Upper lobe of right lung (tissue), 1 donor: ENCODE data around the gene ZNF101. TPM values are rescaled to one million over a fixed set of nuclear protein-coding genes. Genes with fewer than 3 reads are reported as not detected.
A peak's percentile ranks its signal among the peaks of the same experiment; 100 is the strongest.

Experiments used
- ATAC-seq: fragments of 200-7000 bp; cut with Tn5 transposase; one replicate; pipeline ENCODE4 v1.9.1; 2020; ENCODE audit warnings: mild to moderate bottlenecking, moderate library complexity
- DNase-seq: peaks from one replicate; pipeline ENCODE4 v3.0.0-alpha.2; 2020
- H3K27ac ChIP-seq: fragments of 200-600 bp; one replicate; pipeline ENCODE4 v1.8.0; 2022
- H3K27me3 ChIP-seq: fragments of 200-600 bp; one replicate; pipeline ENCODE4 v1.8.0; 2022; ENCODE audit warnings: mild to moderate bottlenecking
- H3K36me3 ChIP-seq: fragments of 200-600 bp; one replicate; pipeline ENCODE4 v1.8.0; 2022
- H3K4me1 ChIP-seq: fragments of 200-600 bp; one replicate; pipeline ENCODE4 v1.8.0; 2022
- H3K4me3 ChIP-seq: fragments of 200-600 bp; one replicate; pipeline ENCODE4 v1.8.0; 2022; ENCODE audit warnings: mild to moderate bottlenecking
- H3K9me3 ChIP-seq: fragments of 200-600 bp; one replicate; pipeline ENCODE4 v1.8.0; 2022
- CTCF ChIP-seq: fragments of 200-600 bp; IDR thresholded peaks from one replicate; pipeline ENCODE4 v1.8.0; 2022; ENCODE audit warnings: antibody characterized with exemption
- intact Hi-C: fragments of 100-400 bp; cut with DNase I; formaldehyde crosslinking; loops from one replicate; pipeline ENCODE4 v1.11.0; 2022
- total RNA-seq: library from RNA; stranded (reverse); fragmentation: NEBNext Ultra II Directional; extraction: Animal tissue kit (Norgen Biotek cat#: 25700); gene quantifications from one replicate; pipeline ENCODE4 v1.2.1, GENCODE V29; 2021
- donor health status: DM: no; HTN: yes; CAD: no; lungs with severe emphysema.

Gene ZNF101
- total RNA-seq, 1 donor from 2014 or later, result 11.1 TPM

- DNase-seq (no peak), ATAC-seq (no peak)
- H3K9me3 ChIP-seq, result peaks cover 71% of the 10 kb centered on the region
- intact Hi-C loops, result no loop called here
- no peak overlapping the region for H3K4me3 ChIP-seq
- no peak overlapping the region for H3K27ac ChIP-seq
- no peaks in the 10 kb centered on the region for H3K4me1 ChIP-seq
- no peak for TF ChIP-seq CTCF
- H3K36me3 ChIP-seq, result no peaks in the 10 kb centered on the region
- no peaks in the 10 kb centered on the region for H3K27me3 ChIP-seq
Measured at GRCh38 chr19:19721896-19722295, 53.3 kb downstream of the ZNF101 start.

GRCh38 chr19:19732579-19733501, 64.2 kb downstream of the ZNF101 start, which contains the start of gene ZNF14:
Gene ZNF14, minus strand, starts transcription at chr19:19733112. Its CDS starts 154 bp downstream, at chr19:19732958.
- Histone ChIP-seq H3K27ac (peak within 1 kb of the TSS; percentile 80), H3K4me3 (peak within 1 kb of the TSS; percentile 83), H3K4me1 (peaks cover 4% of the 10 kb centered on the region), H3K27me3 (no peaks in the 10 kb centered on the region), H3K9me3 (peaks cover 10% of the 10 kb centered on the region), H3K36me3 (no peaks in the 10 kb centered on the region)
- peak; percentile 94 for DNase-seq
- TF ChIP-seq CTCF, result peak; percentile 24
- intact Hi-C loops, result no loop called here
- ATAC-seq, result peak; percentile 100

Other genes with a start within 250 kb of the ZNF101 start
- gene TSSK6, start 153.3 kb upstream of the ZNF101 start, total RNA-seq, result 1.8 TPM
- 207 TPM for gene NDUFA13, start 152.6 kb upstream of the ZNF101 start, total RNA-seq
- 6.4 TPM for gene YJEFN3, start 139.9 kb upstream of the ZNF101 start, total RNA-seq
- gene CILP2, start 130.6 kb upstream of the ZNF101 start, total RNA-seq, result 0.41 TPM
- 3.4 TPM for gene PBX4, start 50.2 kb upstream of the ZNF101 start, total RNA-seq
- gene LPAR2, start 40.6 kb upstream of the ZNF101 start, total RNA-seq, result 23.5 TPM
- 37.3 TPM for gene GMIP, start 25.2 kb upstream of the ZNF101 start, total RNA-seq
- 55.5 TPM for gene ATP13A1, start 5.2 kb upstream of the ZNF101 start, total RNA-seq
- gene ZNF14, start 64.3 kb downstream of the ZNF101 start, total RNA-seq, result 6.4 TPM
- 22.1 TPM for gene ZNF506, start 152.9 kb downstream of the ZNF101 start, total RNA-seq
- gene ZNF253, start 197.0 kb downstream of the ZNF101 start, total RNA-seq, result 8.1 TPM
- 1.9 TPM for gene ZNF93, start 232.1 kb downstream of the ZNF101 start, total RNA-seq